Parathyroid adenoma (tissue), 2 donors: ENCODE measurements around the gene TRNAU1AP.

ENCODE experiments used
- H2AFZ ChIP-seq: fragments of 300-600 bp; sonication (generic); one replicate; pipeline ENCODE4 v1.7.0; 2017; ENCODE audit warnings: antibody characterized with exemption, mild to moderate bottlenecking
- H3K27ac ChIP-seq: fragments of 300-600 bp; sonication (generic); one replicate; pipeline ENCODE4 v1.7.0; 2017
- H3K27me3 ChIP-seq: fragments of 300-600 bp; sonication (generic); one replicate; pipeline ENCODE4 v1.7.0; 2017; ENCODE audit warnings: low read length; ENCODE audit not compliant: control insufficient read depth, insufficient read depth
- H3K36me3 ChIP-seq: fragments of 300-600 bp; sonication (generic); one replicate; pipeline ENCODE4 v1.7.0; 2017; ENCODE audit warnings: low read length; ENCODE audit not compliant: control insufficient read depth, insufficient read depth
- H3K4me1 ChIP-seq: fragments of 300-600 bp; sonication (generic); one replicate; pipeline ENCODE4 v1.7.0; 2017; ENCODE audit warnings: control low read depth
- H3K4me2 ChIP-seq: fragments of 300-600 bp; sonication (generic); one replicate; pipeline ENCODE4 v1.7.0; 2017; ENCODE audit warnings: low read length
- H3K4me3 ChIP-seq: fragments of 300-600 bp; sonication (generic); one replicate; pipeline ENCODE4 v1.7.0; 2017; ENCODE audit warnings: low read depth, low read length
- H3K79me2 ChIP-seq: fragments of 300-600 bp; sonication (generic); one replicate; pipeline ENCODE4 v1.7.0; 2017; ENCODE audit warnings: control low read depth
- H3K9ac ChIP-seq: fragments of 300-600 bp; sonication (generic); one replicate; pipeline ENCODE4 v1.7.0; 2017; ENCODE audit warnings: mild to moderate bottlenecking
- H3K9me3 ChIP-seq: fragments of 300-600 bp; sonication (generic); one replicate; pipeline ENCODE4 v1.7.0; 2017; ENCODE audit warnings: low read length; ENCODE audit not compliant: control insufficient read depth
- TF ChIP-seq, protein P1 (sequence below): fragments of 300-600 bp; sonication (generic); IDR thresholded peaks from one replicate; pipeline ENCODE4 v1.7.0; 2017; ENCODE audit warnings: antibody characterized with exemption, mild to moderate bottlenecking
- donor health status: primary hyperparathyroidism.

Gene TRNAU1AP

DNA sequence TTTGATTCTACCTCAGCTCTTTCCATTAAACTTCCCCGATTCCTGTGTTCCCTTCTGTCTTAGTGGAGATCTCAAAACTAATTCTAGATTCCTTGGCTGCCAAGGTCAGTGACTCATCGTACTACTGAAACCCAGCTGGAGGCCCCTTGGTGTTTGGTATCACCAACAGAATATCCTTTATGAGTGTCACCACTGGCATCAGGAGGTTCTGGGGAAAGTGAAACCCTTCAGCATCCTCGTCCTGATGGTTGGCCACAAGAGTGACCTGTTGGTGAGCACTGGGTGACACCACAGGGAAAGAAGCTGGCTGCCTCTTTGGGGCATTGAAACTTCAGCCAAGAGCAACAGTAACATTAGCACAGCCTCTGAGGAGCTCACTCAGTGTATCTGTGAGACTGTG is 48.8 kb downstream of the TRNAU1AP start:
- no peak overlapping the region for H3K9ac ChIP-seq
- H3K27ac ChIP-seq, result no peak overlapping the region
- H3K27me3 ChIP-seq, result no peaks in the 10 kb centered on the region
- H3K4me2 ChIP-seq, result no peak overlapping the region
- H3K36me3 ChIP-seq, result no peaks in the 10 kb centered on the region
- no peaks in the 10 kb centered on the region for H3K79me2 ChIP-seq
- no peak overlapping the region for H2AFZ ChIP-seq
- no peaks in the 10 kb centered on the region for H3K9me3 ChIP-seq
- TF ChIP-seq, protein P1, sequence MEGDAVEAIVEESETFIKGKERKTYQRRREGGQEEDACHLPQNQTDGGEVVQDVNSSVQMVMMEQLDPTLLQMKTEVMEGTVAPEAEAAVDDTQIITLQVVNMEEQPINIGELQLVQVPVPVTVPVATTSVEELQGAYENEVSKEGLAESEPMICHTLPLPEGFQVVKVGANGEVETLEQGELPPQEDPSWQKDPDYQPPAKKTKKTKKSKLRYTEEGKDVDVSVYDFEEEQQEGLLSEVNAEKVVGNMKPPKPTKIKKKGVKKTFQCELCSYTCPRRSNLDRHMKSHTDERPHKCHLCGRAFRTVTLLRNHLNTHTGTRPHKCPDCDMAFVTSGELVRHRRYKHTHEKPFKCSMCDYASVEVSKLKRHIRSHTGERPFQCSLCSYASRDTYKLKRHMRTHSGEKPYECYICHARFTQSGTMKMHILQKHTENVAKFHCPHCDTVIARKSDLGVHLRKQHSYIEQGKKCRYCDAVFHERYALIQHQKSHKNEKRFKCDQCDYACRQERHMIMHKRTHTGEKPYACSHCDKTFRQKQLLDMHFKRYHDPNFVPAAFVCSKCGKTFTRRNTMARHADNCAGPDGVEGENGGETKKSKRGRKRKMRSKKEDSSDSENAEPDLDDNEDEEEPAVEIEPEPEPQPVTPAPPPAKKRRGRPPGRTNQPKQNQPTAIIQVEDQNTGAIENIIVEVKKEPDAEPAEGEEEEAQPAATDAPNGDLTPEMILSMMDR, result no peak
- H3K4me1 ChIP-seq, result no peaks in the 10 kb centered on the region
- H3K4me3 ChIP-seq, result no peak overlapping the region

DNA sequence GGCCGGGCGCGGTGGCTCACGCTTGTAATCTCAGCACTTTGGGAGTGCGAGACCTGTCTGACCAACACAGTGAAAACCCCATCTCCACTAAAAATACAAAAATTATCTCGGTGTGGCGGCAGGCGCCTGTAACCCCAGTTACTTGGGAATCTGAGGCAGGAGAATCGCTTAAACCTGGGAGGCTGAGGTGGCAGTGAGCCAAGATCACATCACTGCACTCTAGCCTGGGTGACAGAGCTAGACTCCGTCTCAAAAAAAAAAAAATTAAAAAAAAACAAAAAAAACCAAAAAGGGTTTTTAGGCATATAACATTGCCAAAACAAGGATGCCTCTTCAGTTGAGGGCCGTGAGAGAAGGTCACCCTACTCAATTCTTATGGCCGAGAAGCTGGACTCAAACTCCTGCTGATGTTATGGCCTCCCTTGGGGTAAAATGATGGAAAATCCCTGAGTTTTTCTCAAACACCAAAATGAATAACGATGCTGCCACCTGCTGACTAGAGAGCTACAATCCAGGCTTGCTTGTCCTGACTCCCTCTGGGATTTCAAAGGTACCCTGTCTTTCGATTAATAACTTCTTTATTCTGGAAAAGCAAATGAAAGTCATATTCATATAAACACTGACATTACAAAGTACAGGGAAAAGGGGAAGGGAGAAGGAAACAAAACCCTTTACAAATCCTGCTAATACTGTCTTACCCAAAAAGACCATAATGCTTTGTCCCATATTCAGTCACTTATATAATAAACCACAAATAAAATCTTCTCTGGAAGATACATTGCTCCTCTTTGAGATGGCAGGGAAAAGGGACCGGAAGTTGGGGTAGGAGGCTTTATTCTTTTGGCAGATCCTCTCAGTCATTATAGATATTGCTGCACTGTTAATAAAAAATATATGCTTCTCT is 49.9 kb downstream of the TRNAU1AP start:
- Histone ChIP-seq H3K79me2 (no peaks in the 10 kb centered on the region), H3K4me1 (no peaks in the 10 kb centered on the region), H3K4me2 (no peak overlapping the region), H3K4me3 (no peak overlapping the region), H3K27ac (no peak overlapping the region), H3K9me3 (no peaks in the 10 kb centered on the region), H3K9ac (no peak overlapping the region), H3K27me3 (no peaks in the 10 kb centered on the region), H2AFZ (no peak overlapping the region), H3K36me3 (no peaks in the 10 kb centered on the region)
- TF ChIP-seq, protein P1, result peak; percentile 53

DNA sequence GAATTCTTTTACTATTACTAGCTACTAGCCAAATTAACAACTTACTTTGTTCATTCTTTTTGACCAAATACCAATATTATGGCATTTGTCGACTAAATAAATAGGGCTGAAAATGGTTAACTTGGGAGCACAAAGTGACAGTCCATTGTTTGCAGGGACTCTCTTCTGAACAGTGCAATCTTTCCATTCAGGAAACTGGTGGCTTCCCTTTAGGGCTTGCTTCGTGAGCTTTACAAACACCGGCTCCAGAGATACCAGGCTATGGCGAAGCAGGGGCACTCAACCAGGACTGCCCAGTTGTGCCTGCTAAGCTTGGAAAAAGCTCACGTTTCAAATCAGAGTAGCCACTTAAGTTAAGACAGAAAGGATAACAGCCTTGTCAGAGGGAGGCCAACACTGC is 51.5 kb downstream of the TRNAU1AP start:
- H3K36me3 ChIP-seq, result no peaks in the 10 kb centered on the region
- H3K9ac ChIP-seq, result no peak overlapping the region
- no peak overlapping the region for H3K4me3 ChIP-seq
- no peaks in the 10 kb centered on the region for H3K4me1 ChIP-seq
- no peaks in the 10 kb centered on the region for H3K9me3 ChIP-seq
- H3K27ac ChIP-seq, result no peak overlapping the region
- H3K4me2 ChIP-seq, result no peak overlapping the region
- H2AFZ ChIP-seq, result no peak overlapping the region
- no peaks in the 10 kb centered on the region for H3K79me2 ChIP-seq
- no peaks in the 10 kb centered on the region for H3K27me3 ChIP-seq
- TF ChIP-seq, protein P1, result no peak

DNA sequence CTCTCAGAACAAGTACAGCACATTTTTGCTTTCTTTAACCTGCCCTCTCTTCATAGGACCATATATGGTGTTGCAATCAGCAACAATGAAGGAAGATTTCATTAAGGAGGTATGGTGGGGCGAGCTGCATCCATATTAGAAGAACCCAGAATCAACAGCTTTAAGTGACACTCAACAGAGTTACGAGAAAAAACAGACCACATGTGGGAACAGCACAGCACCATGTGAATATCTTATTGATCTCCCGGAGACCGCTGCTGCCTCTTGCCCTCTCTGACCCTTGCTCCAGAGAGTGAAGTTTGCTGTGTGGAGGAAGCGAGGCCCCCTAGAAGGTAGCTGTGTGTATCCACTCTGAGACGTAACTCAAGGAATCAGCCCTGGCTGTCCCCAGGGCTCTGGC is 52.1 kb downstream of the TRNAU1AP start:
- TF ChIP-seq, protein P1, result no peak
- no peaks in the 10 kb centered on the region for H3K79me2 ChIP-seq
- no peaks in the 10 kb centered on the region for H3K4me1 ChIP-seq
- no peak overlapping the region for H3K9ac ChIP-seq
- H3K4me2 ChIP-seq, result no peak overlapping the region
- no peaks in the 10 kb centered on the region for H3K36me3 ChIP-seq
- H2AFZ ChIP-seq, result no peak overlapping the region
- H3K27me3 ChIP-seq, result no peaks in the 10 kb centered on the region
- H3K9me3 ChIP-seq, result no peaks in the 10 kb centered on the region
- no peak overlapping the region for H3K4me3 ChIP-seq
- no peak overlapping the region for H3K27ac ChIP-seq

DNA sequence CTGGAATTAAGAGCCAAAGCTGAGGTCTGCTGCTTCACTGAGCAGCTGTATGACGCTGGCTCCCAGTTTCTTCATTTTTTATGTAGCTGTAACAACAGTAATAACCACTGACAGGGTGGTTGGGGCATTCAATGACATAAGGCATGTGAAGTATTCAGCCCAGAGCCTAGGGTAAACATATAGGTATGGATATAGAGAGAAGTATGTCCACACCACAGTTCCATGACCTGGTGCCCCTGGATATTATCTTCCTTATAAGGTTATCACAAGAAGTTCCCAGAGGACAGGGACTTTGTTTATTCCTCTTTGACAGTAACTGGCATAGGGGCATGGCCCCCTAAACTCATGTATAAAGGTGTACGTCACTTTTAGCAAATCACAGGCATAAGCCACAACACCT is 53.9 kb downstream of the TRNAU1AP start:
- TF ChIP-seq, protein P1, result no peak
- Histone ChIP-seq H3K9me3 (no peaks in the 10 kb centered on the region), H3K79me2 (no peaks in the 10 kb centered on the region), H3K9ac (no peak overlapping the region), H3K27me3 (no peaks in the 10 kb centered on the region), H3K4me1 (no peaks in the 10 kb centered on the region), H3K4me3 (no peak overlapping the region), H3K36me3 (no peaks in the 10 kb centered on the region), H3K4me2 (no peak overlapping the region), H3K27ac (no peak overlapping the region), H2AFZ (no peak overlapping the region)
